A549 (cell line): ENCODE data around the gene RPH3AL. TPM values are rescaled to one million over a fixed set of nuclear protein-coding genes. Genes with fewer than 3 reads are reported as not detected.

Source experiments
- ATAC-seq, 2 experiments: fragments of 200-7000 bp in 1 of 2; fragments of >200 bp in 1 of 2; cut with Nextera tagmentation in 1 of 2; cut with Tn5 transposase in 1 of 2; 3 replicates each; pipeline versions ENCODE4 v1.8.0 to v1.9.1; 2018 to 2020; ENCODE audit warnings: mild to moderate bottlenecking in 1 of 2, moderate library complexity in 1 of 2
- CTCF ChIA-PET: fragments of 300-600 bp; sonication (Branson Sonifier 250); formaldehyde crosslinking; extraction: SDS; loops from one replicate; lab custom pipeline; 2021; ENCODE audit warnings: antibody characterized with exemption, inconsistent platforms; lab: Yijun Ruan, JAX
- POLR2A ChIA-PET: fragments of 350-600 bp; formaldehyde crosslinking; extraction: SDS; loops from one replicate; lab custom pipeline; 2021; ENCODE audit warnings: antibody characterized with exemption, inconsistent platforms; lab: Yijun Ruan, JAX
- DNase-seq, 2 experiments: peaks; one replicate each; pipeline versions ENCODE4 v3.0.0 to v3.0.0-alpha.2; 2011 to 2016; ENCODE audit warnings: low read depth in 1 of 2, low spot score in 1 of 2
- FAIRE-seq: peaks from 2 replicates; lab custom pipeline; 2011; peaks lifted over from hg19 to GRCh38; lab: Jason Lieb, UNC
- H3K27ac ChIP-seq, 2 experiments: fragments of >200 bp; sonication (Bioruptor Twin); formaldehyde crosslinking; 3 replicates each; pipeline ENCODE4 v1.5.1; 2016 to 2017
- H3K4me1 ChIP-seq: fragments of >200 bp; sonication (Bioruptor Twin); formaldehyde crosslinking; 3 replicates; pipeline ENCODE4 v1.6.1; 2016
- H3K4me2 ChIP-seq: fragments of >200 bp; sonication (Bioruptor Twin); formaldehyde crosslinking; 3 replicates; pipeline ENCODE4 v1.6.1; 2016
- H3K4me3 ChIP-seq: fragments of >200 bp; sonication (Bioruptor Twin); formaldehyde crosslinking; 3 replicates; pipeline ENCODE4 v1.5.1; 2016
- H3K9me3 ChIP-seq: fragments of >200 bp; sonication (Bioruptor Twin); formaldehyde crosslinking; 3 replicates; pipeline ENCODE4 v1.6.1; 2016
- BCL3 ChIP-seq: fragments of >200 bp; sonication (Bioruptor Twin); formaldehyde crosslinking; IDR thresholded peaks from 3 replicates; pipeline ENCODE4 v1.6.1; 2016
- BHLHE40 ChIP-seq: IDR thresholded peaks from 2 replicates; pipeline ENCODE4 v1.6.1; 2012; ENCODE audit warnings: low read depth, low read length, inconsistent platforms
- CHD2 ChIP-seq: fragments of 150-350 bp; IDR thresholded peaks from 2 replicates; pipeline ENCODE4 v1.6.1; 2014; ENCODE audit warnings: low read length; ENCODE audit not compliant: partially characterized antibody
- CHD4 ChIP-seq: fragments of 200-600 bp; sonication (generic); IDR thresholded peaks from 2 replicates; pipeline ENCODE4 v1.6.1; 2016; ENCODE audit warnings: antibody characterized with exemption, mild to moderate bottlenecking, borderline replicate concordance
- EHF ChIP-seq: fragments of 250-450 bp; sonication (Bioruptor Pico); IDR thresholded peaks from 2 replicates; pipeline ENCODE4 v1.5.0; 2020; ENCODE audit warnings: mild to moderate bottlenecking
- ESRRA ChIP-seq: fragments of 150-350 bp; IDR thresholded peaks from 2 replicates; pipeline ENCODE4 v1.6.1; 2014; ENCODE audit warnings: mild to moderate bottlenecking, low read length, borderline replicate concordance
- FOSB ChIP-seq: fragments of 250-450 bp; sonication (Bioruptor Pico); IDR thresholded peaks from 2 replicates; pipeline ENCODE4 v1.5.0; 2020; ENCODE audit warnings: mild to moderate bottlenecking, moderate library complexity
- FOSL2 ChIP-seq, 2 experiments: fragments of 450-650 bp in 1 of 2; fragments of >200 bp in 1 of 2; sonication (Bioruptor Twin) in 1 of 2; formaldehyde crosslinking; IDR thresholded peaks; 2 replicates each; pipeline versions ENCODE4 v1.5.0 to v1.6.1; 2016 to 2020; ENCODE audit warnings: mild to moderate bottlenecking in 1 of 2, moderate library complexity in 1 of 2
- HEYL ChIP-seq: fragments of 250-450 bp; sonication (Bioruptor Pico); IDR thresholded peaks from 2 replicates; pipeline ENCODE4 v1.8.0; 2021; ENCODE audit warnings: mild to moderate bottlenecking, moderate library complexity
- HMGXB4 ChIP-seq: fragments of 250-450 bp; sonication (Bioruptor Pico); IDR thresholded peaks from 2 replicates; pipeline ENCODE4 v1.5.0; 2021; ENCODE audit warnings: mild to moderate bottlenecking, moderate library complexity, borderline replicate concordance
- HOXB13 ChIP-seq: fragments of 250-450 bp; sonication (Bioruptor Pico); IDR thresholded peaks from 2 replicates; pipeline ENCODE4 v1.5.0; 2020; ENCODE audit warnings: low read depth, mild to moderate bottlenecking, moderate library complexity
- HOXB5 ChIP-seq: fragments of 250-450 bp; sonication (Bioruptor Pico); IDR thresholded peaks from 2 replicates; pipeline ENCODE4 v1.5.0; 2020; ENCODE audit warnings: mild to moderate bottlenecking, moderate library complexity
- JUNB ChIP-seq: fragments of >200 bp; sonication (Bioruptor Twin); formaldehyde crosslinking; IDR thresholded peaks from 2 replicates; pipeline ENCODE4 v1.6.1; 2016
- MAX ChIP-seq: IDR thresholded peaks from 2 replicates; pipeline ENCODE4 v1.6.1; 2012
- MYC ChIP-seq: IDR thresholded peaks from 2 replicates; pipeline ENCODE4 v1.6.1; 2012; ENCODE audit warnings: mild to moderate bottlenecking, inconsistent platforms, low read length, improper control_type of control experiment, borderline replicate concordance
- POLR2A ChIP-seq: IDR thresholded peaks from 2 replicates; pipeline ENCODE4 v1.6.1; 2012; ENCODE audit warnings: mild to moderate bottlenecking, low read length
- POLR2AphosphoS2 ChIP-seq: conservative IDR thresholded peaks from 2 replicates; pipeline ENCODE4 v1.6.1; 2012; ENCODE audit warnings: low read length, improper control_type of control experiment, inconsistent platforms
- RARB ChIP-seq: fragments of 250-450 bp; sonication (Bioruptor Pico); IDR thresholded peaks from 2 replicates; pipeline ENCODE4 v1.8.0; 2021; ENCODE audit warnings: mild to moderate bottlenecking, moderate library complexity
- RCOR1 ChIP-seq: fragments of 150-350 bp; IDR thresholded peaks from 2 replicates; pipeline ENCODE4 v1.6.1; 2014; ENCODE audit warnings: antibody characterized with exemption, low read length, low read depth
- RNF2 ChIP-seq: fragments of 200-600 bp; sonication (generic); IDR thresholded peaks from 2 replicates; pipeline ENCODE4 v1.6.1; 2016; ENCODE audit warnings: low read depth, mild to moderate bottlenecking, antibody characterized with exemption, moderate library complexity, borderline replicate concordance
- SMC3 ChIP-seq: fragments of >200 bp; sonication (Bioruptor Twin); formaldehyde crosslinking; IDR thresholded peaks from 3 replicates; pipeline ENCODE4 v1.6.1; 2018; ENCODE audit warnings: inconsistent platforms
- ZSCAN20 ChIP-seq: fragments of 250-450 bp; sonication (Bioruptor Pico); IDR thresholded peaks from 2 replicates; pipeline ENCODE4 v1.8.0; 2022; ENCODE audit warnings: mild to moderate bottlenecking, moderate library complexity
- WGBS: methylation state at CpG from one replicate; pipeline ENCODE4 v1.1.6; 2017; ENCODE audit errors: missing lambda C conversion rate; 5-methylcytosine and 5-hydroxymethylcytosine counted together
- polyA plus RNA-seq, 4 experiments: library from polyadenylated mRNA; depleted of rRNA in 3 of 4; stranded (reverse); fragments of >200 nt; fragmentation: RNase III in 1 of 4; extraction: RNeasy Plus Mini Kit Qiagen cat#74134 plus additional on column Dnase treatment in 1 of 4; gene quantifications; 2 replicates in 3 of 4; 3 replicates in 1 of 4; pipeline ENCODE4 v1.2.3, GENCODE V29; 2011 to 2017
- TF ChIP-seq, protein P1 (sequence below): fragments of 150-350 bp; IDR thresholded peaks from 2 replicates; pipeline ENCODE4 v1.6.1; 2014; ENCODE audit warnings: low read depth, mild to moderate bottlenecking, low read length

The RPH3AL gene
- polyA plus RNA-seq, 2 of the 4 experiments (the other 2 are of a cell fraction) = 23.3 to 31.1 TPM

GRCh38 chr17:266219-266618, 86.4 kb downstream of the RPH3AL start:
- TF ChIP-seq CHD4 = no peak
- no peak for TF ChIP-seq MAX
- TF ChIP-seq CHD2 = no peak
- TF ChIP-seq ZSCAN20 (CRISPR knock-in tag) = no peak
- TF ChIP-seq, protein P1, sequence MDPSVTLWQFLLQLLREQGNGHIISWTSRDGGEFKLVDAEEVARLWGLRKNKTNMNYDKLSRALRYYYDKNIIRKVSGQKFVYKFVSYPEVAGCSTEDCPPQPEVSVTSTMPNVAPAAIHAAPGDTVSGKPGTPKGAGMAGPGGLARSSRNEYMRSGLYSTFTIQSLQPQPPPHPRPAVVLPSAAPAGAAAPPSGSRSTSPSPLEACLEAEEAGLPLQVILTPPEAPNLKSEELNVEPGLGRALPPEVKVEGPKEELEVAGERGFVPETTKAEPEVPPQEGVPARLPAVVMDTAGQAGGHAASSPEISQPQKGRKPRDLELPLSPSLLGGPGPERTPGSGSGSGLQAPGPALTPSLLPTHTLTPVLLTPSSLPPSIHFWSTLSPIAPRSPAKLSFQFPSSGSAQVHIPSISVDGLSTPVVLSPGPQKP = no peak
- TF ChIP-seq POLR2A = no peak
- no peak for TF ChIP-seq SMC3
- TF ChIP-seq FOSB (CRISPR knock-in tag) = no peak
- TF ChIP-seq JUNB = no peak
- no peak for TF ChIP-seq MYC
- no peak for TF ChIP-seq EHF (CRISPR knock-in tag)
- TF ChIP-seq FOSL2 (IDR thresholded peaks at IDR 0.05) = no peak
- no peak for TF ChIP-seq FOSL2 (CRISPR knock-in tag; IDR thresholded peaks at IDR 0.05)
- no peak for TF ChIP-seq HOXB13 (CRISPR knock-in tag)
- no peak for TF ChIP-seq BHLHE40
- TF ChIP-seq HOXB5 (CRISPR knock-in tag) = no peak
- DNase-seq (no peak), FAIRE-seq (no peak), ATAC-seq (peak; percentile 27 to 44; a peak in 1 of 6 replicates)
- no peak overlapping the region for H3K4me3 ChIP-seq
- POLR2A ChIA-PET = no interaction called here
- H3K27ac ChIP-seq = no peak overlapping the region
- H3K4me1 ChIP-seq = no peaks in the 10 kb centered on the region
- WGBS = 91% methylated on average over 6 of the region's 6 CpGs
- CTCF ChIA-PET = interaction anchor here (0.6 to 1.6 kb wide), 5 partner anchors 9 to 304 kb away, joined by 3 to 4 read pairs (median 3); no protein-coding TSS in a partner anchor
- H3K4me2 ChIP-seq = no peak overlapping the region
- no peaks in the 10 kb centered on the region for H3K9me3 ChIP-seq

GRCh38 chr17:265718-266117, 86.9 kb downstream of the RPH3AL start:
- Histone ChIP-seq H3K4me2 (no peak overlapping the region), H3K27ac (no peak overlapping the region), H3K4me3 (no peak overlapping the region), H3K9me3 (no peaks in the 10 kb centered on the region), H3K4me1 (no peaks in the 10 kb centered on the region)
- FAIRE-seq = no peak
- ATAC-seq = peak in 1 of 2 experiments; percentile 20; a peak in 2 of 6 replicates
- TF ChIP-seq ESRRA (no peak), RARB (CRISPR knock-in tag) (no peak), POLR2AphosphoS2 (no peak), MYC (no peak), BCL3 (no peak), RNF2 (no peak), BHLHE40 (no peak), HEYL (CRISPR knock-in tag) (no peak), SMC3 (no peak), RCOR1 (no peak), HMGXB4 (no peak)
- no peak for DNase-seq
- CTCF ChIA-PET = interaction anchor here (0.9 to 1.6 kb wide), 2 partner anchors 37 to 45 kb away, joined by 3 read pairs; no protein-coding TSS in a partner anchor
- POLR2A ChIA-PET = no interaction called here
- 65% methylated on average over 10 of the region's 10 CpGs for WGBS
